NCI-H2081 (cell line): Measurements from ENCODE around the gene DDX39B.
"Not testable (repeated sequence)": the region's sequence is repeated elsewhere in the genome, so short reads cannot be mapped to it uniquely, and the experiment has no call there.

Experiments used
- DNase-seq, 2 experiments: peaks; one replicate each; lab custom pipeline; 2025; lab: John Stamatoyannopoulos, UW

DDX39B gene

DNA sequence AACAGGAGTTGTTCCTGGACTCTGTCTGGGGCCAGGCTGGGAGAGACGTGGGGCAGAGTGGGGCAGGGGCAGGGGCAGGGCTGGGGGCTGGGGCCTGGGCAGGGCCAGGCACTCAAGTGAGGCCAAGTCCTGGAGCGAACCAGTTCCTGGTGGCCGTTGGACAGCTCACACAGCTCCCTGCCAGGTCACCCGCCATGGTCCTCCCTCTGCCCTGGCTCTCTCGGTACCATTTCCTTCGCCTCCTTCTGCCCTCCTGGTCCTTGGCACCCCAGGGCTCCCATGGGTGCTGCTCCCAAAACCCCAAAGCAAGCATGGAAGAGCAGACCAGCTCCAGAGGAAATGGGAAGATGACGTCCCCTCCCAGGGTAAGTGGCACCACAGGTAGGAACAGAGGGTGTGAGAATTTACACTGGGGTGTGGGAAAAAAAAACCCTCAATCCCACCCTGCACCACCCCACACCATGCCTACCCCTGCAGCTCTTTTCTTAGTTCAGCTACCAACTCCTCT lies 12.9 kb downstream of the DDX39B start, which contains the start of gene MCCD1:
Gene MCCD1, plus strand, starts transcription at position 142 of the 508 bp plus-strand sequence. Its CDS starts 53 bp downstream, at position 195.
- DNase-seq: no peak

- no peak for DNase-seq
Measured at GRCh38 chr6:31528307-31528777, 13.5 kb downstream of the DDX39B start.

DNA sequence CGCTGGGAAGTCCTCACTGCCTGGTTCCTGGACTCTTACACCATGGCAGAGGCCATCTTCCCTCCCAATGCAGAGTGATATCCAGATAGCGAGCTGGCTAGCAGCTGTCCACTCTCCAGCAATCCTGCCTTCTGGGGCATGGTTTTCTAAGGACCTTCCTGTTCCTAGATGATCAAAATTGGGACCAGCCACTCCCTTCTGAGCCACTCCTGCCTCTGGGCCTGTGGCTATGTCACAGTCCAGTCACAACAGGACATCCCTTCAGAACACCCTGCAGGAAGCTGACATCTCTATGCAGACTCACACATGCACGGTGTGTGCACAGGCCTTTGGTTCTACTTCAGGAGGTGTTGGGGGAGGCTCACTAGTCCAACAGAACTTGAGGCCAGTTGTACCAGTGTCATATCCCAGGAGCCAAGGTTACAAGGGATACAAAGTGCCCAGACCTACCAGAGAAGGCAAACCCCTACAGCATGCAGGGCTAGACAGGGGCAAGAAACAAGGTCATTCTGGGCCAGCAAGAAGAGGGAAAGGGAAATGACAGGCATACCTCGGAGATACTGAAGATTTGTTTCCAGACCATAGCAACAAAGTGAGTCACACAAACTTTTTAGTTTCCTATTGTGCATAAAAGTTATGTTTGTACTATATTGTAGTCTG lies 15.7 kb downstream of the DDX39B start:
- no peak for DNase-seq

DNA sequence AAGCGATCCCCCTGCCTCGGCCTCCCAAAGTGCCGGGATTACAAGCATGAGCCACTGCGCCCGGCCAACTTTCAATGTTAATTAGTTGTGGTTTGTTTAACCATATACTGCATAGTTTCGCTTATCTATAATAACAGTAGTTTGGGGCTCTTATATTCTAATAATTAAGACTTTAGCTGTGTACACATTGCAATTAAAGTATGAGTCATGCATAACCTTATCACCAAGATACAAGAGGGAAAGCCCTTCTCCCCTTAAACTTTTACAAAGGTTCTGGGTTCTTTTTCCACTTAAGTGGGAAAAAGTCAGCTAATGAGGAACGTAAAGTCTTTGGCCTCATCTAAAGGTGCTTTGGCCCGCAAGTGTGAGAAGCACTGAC lies 16.3 kb downstream of the DDX39B start:
- DNase-seq: no peak

- no peak for DNase-seq
Measured at GRCh38 chr6:31521835-31522234, 20.0 kb downstream of the DDX39B start.

- DNase-seq: no peak
Measured at GRCh38 chr6:31513456-31514165, 28.2 kb downstream of the DDX39B start.

DNA sequence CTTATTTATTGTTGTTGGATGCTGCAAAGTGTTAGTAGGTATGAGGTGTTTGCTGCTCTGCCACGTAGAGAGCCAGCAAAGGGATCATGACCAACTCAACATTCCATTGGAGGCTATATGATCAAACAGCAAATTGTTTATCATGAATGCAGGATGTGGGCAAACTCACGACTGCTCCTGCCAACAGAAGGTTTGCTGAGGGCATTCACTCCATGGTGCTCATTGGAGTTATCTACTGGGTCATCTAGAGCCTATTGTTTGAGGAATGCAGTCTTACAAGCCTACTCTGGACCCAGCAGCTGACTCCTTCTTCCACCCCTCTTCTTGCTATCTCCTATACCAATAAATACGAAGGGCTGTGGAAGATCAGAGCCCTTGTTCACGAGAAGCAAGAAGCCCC lies 31.8 kb downstream of the DDX39B start:
- DNase-seq: no peak

DNA sequence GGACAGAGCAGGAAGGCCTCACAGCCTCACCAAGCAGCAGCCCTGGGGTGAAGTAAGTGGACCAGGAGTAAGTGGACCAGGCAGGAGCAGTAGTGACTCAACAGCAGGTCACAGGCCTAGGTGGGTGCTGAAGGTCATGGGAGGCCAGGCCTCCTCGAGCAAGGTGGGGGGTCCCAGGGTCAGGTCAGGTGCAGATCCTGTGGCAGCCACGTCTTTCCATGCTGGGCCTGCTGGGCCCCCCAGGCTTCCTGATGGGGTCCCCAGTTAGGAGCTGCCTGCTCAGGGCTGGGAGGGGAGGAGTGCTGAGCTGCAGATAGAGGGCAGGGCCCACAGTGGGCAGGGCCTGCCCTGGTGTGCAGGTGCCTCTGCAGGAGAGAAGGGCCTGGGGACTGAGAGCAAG lies 32.8 kb downstream of the DDX39B start:
- not testable (repeated sequence) for DNase-seq

DNA sequence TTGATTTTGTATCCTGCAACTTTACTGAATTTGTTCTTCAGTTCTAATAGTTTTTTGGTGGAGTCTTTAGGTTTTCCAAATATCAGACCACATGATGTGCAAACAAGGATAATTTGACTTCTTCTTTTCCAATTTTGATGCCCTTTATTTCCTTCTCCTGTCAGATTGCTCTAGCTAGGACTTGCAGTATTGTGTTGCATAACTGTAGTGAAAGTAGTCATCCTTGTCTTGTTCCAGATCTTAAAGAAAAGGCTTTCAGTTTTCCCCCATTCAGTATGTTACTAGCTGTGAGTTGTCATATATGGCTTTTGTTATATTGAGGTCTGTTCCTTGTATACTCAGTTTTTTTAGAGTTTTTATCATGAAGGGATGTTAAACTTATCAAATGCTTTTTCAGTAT lies 39.2 kb downstream of the DDX39B start:
- no peak for DNase-seq

DNA sequence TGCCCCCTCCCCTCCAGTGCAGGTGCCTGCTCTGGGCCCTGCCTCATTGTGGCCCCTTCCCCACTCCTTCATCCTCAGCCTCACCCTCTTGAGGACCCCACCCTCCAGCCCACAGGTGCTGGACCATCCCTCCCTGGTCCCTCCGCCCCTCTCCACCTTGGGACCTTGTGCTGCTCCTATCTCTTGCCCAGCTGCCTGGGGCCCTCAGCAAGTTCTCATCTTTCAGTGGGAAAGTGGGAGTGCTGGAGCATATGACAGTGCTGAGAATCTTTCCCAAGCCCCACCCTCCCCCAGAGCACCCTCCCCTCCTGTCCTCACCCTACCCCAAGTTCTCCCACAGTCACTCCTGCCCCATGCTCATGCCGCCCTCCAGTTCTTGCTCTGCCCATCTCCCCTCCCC lies 42.2 kb downstream of the DDX39B start:
- DNase-seq: not testable (repeated sequence)

DNA sequence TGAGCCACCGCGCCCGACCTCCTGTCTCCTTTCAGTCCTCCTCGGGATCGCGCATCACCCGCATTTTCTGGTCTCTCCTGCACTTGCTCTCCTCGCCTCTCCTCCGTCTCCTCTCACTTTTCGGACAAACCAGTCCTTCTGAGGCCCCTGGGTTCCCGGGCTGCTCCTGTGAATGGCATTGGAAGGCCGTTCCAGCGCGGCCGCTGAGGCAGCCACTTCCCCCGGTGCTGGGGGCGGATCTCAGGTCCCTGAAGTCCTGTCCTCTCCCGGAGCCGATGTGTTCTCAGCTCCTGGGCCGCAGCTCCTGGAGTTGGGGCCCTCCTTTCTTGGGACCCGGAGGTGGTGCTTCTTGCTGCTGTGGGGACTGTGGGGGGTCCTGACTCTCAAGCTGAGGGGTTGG lies 43.1 kb downstream of the DDX39B start:
- DNase-seq: no peak

GRCh38 chr6:31497531-31498476 lies 44.0 kb downstream of the DDX39B start, which contains the start of gene MICB:
Gene MICB (plus strand): TSS chr6:31498145. CDS start chr6:31498194, 49 bp downstream.
- peak; percentile 65 to 74 for DNase-seq

GRCh38 chr6:31496826-31497225 lies 45.0 kb downstream of the DDX39B start:
- not testable (repeated sequence) for DNase-seq

- no peak for DNase-seq
Measured at GRCh38 chr6:31495580-31495979, 46.2 kb downstream of the DDX39B start.

DNA sequence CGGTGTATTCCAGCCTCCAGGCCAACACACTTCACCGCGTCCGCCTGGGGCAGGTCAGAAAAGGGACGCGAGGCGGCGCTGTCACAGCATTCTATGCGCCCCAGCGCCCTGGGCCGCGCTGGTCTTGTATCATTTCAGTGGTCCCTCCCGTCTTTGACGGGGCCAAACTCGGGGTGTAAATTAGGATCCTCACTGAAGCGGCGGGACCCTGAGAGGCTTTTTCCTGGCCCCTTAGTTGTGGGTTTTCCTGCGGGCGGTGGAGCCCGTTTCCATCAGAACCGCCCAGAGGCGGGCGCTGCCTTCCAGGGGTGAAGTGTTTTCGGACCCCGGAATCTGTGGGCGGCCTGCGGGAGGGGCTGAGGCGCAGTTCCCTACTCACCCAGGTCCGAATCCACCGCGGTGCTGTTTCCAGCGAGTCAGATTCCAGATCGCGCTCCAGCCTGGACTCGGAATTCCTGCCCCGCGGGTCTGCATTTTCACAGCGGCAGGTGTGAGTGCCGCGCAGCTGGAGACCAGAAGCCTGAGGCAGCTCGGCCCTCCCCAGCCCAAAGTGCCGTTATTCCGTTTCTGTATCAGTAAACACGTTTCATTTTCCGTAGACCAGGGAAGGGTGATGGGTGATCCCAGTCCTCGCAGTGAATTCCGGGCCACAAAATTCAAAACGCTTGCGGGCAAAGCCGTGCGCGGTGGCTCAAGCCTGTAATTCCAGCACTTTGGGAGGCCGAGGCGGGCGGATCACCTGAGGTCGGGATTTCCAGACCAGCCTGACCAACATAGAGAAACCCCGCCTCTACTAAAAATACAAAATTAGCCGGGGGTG lies 47.7 kb downstream of the DDX39B start:
- peak; percentile 33 to 66 for DNase-seq

- not testable (repeated sequence) for DNase-seq
Measured at GRCh38 chr6:31493550-31493874, 48.3 kb downstream of the DDX39B start.

DNA sequence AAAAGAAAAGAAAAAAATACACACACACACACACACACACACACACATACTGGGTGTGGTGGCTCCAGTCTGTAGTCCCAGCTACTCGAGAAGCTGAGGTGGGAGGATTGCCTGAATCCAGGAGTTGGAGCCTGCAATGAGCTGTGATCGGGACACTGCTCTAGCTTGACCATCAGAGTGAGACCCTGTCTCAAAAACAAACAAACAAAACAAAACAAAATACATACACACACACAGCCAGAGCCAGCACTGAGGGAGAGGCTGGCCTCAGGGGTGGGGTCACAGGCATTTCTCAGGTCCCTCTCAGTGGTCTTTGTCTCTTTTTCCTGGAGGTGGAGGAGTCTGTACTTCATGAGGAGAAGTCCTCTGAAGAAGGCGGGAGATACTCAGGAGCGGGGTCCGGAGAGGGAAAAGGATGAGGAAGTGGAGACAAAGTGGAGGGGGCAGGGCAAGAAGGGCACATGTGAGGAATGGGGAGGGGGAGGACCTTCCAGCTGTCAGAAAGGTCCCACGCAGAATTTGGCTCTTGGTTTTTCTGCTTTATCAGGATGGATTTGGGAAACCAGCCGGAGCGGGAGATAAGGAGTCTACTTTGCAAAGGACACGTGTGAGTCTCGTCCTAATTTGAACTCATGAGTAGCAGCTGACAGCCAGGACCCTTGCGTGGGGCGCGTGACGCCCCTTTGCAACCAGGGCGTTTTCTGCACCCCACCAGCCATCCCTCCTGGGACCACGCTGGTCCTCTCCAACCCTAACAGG lies 51.5 kb downstream of the DDX39B start:
- DNase-seq: no peak

GRCh38 chr6:31489086-31489485 lies 52.7 kb downstream of the DDX39B start:
- no peak for DNase-seq

DNA sequence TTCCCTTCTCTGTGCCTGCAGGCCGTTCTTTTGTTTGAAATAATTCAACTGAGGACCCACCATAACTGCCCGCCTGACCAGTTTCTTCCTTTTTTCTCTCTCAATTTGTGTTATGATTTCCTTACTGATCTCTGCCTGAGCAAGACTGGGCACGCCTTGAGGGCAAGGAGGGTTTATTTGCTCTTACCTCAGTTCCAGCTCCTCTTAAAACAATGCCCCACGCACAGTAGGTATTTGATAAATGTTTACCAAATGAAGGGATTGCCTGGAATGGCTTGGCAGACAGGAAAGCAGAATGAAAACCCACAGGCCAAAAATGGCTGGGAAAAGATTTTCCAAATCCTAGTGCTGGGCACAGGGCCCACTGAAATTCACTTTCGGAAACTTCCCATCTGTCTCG lies 54.1 kb downstream of the DDX39B start:
- not testable (repeated sequence) for DNase-seq

DNA sequence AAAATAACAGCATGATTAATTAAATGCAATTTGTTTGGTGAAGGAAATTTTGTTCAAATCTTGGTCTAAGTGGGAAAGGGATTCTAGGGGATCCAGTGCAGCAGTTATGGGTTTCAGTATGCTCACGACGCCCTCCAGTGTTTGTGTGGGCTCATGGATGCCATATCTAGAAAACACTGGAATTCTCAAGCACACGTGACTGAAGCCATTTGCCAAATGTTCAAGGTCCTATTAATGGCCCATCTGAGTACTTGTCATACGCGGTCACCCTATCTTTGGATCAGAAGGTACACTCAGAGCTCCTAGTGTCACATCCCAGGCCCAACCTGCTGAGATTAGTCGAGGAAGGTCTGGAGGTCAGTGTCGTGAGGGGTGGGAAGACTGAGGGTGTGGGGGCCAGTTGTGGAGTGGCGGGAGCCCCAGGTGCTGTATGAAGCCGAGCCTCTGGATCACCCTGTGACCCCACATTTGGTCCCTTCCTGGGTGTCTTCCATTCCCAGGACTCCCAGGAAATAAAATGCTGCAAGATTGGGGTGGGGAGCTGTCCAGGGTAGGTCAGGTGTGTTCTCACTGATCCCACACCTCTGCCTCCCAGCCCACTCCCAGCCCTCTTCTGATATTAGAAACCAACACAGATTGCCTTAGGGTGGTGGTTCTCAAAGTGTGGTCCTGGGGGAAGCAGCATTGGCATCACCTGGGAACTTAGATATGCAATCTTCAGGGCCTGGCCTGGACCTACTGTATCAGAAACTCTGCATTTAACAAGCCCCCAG lies 55.6 kb downstream of the DDX39B start:
- not testable (repeated sequence) for DNase-seq
